Panc1 (cell line): Measurements from ENCODE around the gene SMNDC1.

Experiments used
- SIN3A ChIP-seq: IDR thresholded peaks from 2 replicates; pipeline ENCODE4 v1.6.1; 2012; ENCODE audit warnings: low read depth, mild to moderate bottlenecking, low read length, moderate library complexity, borderline replicate concordance; ENCODE audit not compliant: insufficient read depth
- TF ChIP-seq, protein P1 (sequence below): fragments of 450-650 bp; IDR thresholded peaks from 2 replicates; pipeline ENCODE4 v1.5.1; 2017; ENCODE audit warnings: mild to moderate bottlenecking

DNA sequence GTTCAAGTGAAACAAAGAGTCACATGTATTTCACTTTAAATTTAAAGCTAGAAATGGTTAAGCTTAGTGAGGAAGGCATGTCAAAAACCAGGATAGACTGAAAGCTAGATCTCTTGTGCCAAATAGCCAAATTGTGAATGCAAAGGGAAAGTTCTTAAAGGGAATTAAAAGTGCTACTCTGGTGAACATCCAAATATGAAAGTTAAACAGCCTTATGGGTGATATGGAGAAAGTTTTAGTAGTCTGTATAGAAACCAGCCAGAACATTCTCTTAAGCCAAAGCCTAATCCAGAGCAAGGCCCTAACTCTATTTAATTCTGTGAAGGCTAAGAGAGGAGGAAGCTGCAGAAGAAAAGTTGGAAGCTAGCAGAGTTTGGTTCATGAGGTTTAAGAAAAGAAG, 50.3 kb downstream of the SMNDC1 start:
- TF ChIP-seq, protein P1, sequence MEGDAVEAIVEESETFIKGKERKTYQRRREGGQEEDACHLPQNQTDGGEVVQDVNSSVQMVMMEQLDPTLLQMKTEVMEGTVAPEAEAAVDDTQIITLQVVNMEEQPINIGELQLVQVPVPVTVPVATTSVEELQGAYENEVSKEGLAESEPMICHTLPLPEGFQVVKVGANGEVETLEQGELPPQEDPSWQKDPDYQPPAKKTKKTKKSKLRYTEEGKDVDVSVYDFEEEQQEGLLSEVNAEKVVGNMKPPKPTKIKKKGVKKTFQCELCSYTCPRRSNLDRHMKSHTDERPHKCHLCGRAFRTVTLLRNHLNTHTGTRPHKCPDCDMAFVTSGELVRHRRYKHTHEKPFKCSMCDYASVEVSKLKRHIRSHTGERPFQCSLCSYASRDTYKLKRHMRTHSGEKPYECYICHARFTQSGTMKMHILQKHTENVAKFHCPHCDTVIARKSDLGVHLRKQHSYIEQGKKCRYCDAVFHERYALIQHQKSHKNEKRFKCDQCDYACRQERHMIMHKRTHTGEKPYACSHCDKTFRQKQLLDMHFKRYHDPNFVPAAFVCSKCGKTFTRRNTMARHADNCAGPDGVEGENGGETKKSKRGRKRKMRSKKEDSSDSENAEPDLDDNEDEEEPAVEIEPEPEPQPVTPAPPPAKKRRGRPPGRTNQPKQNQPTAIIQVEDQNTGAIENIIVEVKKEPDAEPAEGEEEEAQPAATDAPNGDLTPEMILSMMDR = no peak
- no peak for TF ChIP-seq SIN3A
